GM15510 (cell line): ENCODE measurements around the gene TGFBR3.

Source experiments
- POLR2A ChIP-seq: IDR thresholded peaks from 3 replicates; pipeline ENCODE4 v1.6.1; 2011; ENCODE audit warnings: borderline replicate concordance; ENCODE audit not compliant: insufficient read length; ENCODE audit errors: extremely low read depth

Gene TGFBR3

GRCh38 chr1:91885716-91886506, at the start of gene TGFBR3:
TGFBR3 (minus strand) TSS chr1:91886151; CDS start chr1:91861531, 24,620 bp downstream.
- peak; percentile 57 for TF ChIP-seq POLR2A

DNA sequence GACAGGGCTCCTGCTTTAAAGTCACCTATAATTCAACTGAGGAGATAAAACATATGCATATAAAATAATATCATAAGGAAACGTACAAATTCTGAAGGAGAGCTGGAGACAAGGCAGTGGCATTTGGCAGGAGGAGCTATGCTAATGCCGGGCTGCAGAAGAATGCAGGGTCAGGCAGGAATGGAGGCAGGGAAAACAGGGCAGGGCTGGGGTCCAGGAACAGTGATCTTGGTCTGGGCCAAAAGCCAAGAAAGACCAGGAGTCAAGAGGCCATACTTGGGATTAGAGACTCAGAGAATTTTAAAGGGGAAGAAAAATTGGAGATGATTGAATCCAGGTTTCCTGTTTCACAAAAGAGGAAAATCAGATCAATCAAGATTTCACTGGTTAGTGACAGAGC, 43.3 kb upstream of the TGFBR3 start:
- TF ChIP-seq POLR2A, result no peak

DNA sequence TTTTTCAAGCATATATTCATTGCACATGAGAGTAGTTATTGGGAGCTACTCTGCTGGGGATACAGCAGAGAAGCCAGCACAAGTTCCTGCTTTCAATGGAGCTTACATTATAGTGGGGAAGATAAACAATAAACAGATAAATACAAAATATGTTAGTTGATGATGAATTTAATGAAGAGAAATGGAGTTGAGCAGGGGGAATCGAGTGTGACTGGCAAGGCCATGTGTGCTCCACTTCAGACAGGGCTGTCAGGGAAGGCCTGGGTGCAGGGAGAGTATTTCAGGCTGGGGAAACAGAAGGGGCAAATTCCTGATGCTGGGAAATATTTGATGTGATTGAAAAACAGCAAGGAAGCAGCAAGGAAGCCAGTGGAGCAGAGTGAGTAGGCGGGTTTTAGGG, 42.1 kb upstream of the TGFBR3 start:
- no peak for TF ChIP-seq POLR2A

GRCh38 chr1:91925644-91926435, 39.9 kb upstream of the TGFBR3 start:
- no peak for TF ChIP-seq POLR2A

GRCh38 chr1:91924146-91924545, 38.2 kb upstream of the TGFBR3 start:
- no peak for TF ChIP-seq POLR2A

DNA sequence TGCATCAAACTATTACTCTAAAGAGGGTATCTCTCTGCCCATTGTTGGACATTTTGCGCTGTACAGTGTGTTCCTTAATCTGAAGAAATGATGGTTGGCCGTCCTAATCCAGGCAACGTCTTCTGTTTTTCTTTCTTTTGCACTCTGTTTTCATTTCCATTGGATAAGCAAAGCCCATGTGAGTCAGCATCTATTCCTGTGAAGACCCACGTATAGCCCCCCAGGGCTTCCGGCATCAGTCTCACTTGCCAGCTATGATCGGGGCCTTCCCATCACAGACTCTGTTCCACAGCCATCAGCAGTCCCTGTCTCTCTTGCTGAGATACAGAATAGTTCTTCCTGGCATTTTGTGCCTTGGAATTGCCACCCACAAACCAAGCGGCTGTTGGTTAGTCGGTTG, 34.0 kb upstream of the TGFBR3 start:
- no peak for TF ChIP-seq POLR2A

GRCh38 chr1:91916811-91917460, 31.0 kb upstream of the TGFBR3 start:
- TF ChIP-seq POLR2A, result no peak

DNA sequence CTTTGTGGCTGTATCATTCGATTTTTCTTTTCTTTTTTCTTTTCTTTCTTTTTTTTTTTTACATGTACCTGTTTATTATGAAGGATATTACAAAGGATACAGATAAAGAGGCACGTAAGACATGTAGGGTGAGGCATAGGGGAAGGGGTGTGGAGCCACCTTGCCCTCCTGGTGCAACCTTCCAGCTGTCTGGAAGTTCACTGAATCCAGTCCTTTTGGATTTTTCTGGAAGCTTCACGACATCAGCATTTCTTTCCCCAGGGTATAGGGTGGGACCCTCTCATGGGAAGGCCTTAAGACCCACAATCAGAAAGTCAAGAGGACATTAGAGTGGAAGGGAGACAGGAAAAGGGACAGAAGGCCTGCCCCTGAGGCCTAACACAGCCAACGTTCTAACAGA, 30.1 kb upstream of the TGFBR3 start:
- TF ChIP-seq POLR2A, result no peak

GRCh38 chr1:91913018-91913417, 27.1 kb upstream of the TGFBR3 start:
- TF ChIP-seq POLR2A, result no peak

- TF ChIP-seq POLR2A, result no peak
Measured at GRCh38 chr1:91912266-91912665, 26.3 kb upstream of the TGFBR3 start.

GRCh38 chr1:91901231-91901630, 15.3 kb upstream of the TGFBR3 start:
- TF ChIP-seq POLR2A, result no peak

DNA sequence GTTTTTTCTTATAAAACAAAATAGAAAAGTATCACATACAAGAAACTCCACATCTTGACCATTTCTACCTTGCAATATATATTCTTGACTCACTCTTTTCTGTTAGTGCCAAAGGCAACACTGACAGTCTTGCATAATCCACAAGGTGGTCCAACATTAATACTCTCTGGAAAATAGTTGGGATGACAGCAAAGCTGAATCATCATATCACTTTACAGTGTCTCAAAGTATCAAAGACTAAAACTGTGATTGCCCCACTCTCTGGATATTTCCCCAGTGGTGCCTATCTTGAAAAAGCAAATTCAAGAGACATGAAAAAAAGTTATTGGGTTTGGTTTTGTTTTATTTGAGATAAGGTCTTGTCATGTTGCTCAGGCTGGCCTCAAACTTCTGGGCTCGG, 14.6 kb upstream of the TGFBR3 start:
- no peak for TF ChIP-seq POLR2A

DNA sequence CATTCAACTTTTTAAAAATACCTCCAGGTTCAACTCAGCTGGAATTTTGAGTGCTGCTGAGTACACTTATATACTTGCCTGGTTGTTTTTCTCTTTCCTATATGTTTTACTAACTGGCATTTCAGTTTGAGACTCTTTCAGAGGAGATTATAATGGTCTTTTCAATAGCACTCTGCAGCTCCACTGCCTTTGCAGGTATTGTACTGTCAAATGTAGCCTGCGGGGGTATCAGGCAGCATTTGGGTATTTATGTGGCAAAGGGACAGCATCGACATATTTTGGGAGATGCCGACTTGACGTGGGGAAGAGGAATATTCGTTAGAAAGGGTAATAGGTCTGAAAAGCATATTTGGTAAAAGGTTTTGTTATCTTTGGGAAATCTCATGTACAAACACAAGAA, 11.1 kb upstream of the TGFBR3 start:
- no peak for TF ChIP-seq POLR2A

GRCh38 chr1:91895832-91896556, 10.0 kb upstream of the TGFBR3 start:
- no peak for TF ChIP-seq POLR2A

DNA sequence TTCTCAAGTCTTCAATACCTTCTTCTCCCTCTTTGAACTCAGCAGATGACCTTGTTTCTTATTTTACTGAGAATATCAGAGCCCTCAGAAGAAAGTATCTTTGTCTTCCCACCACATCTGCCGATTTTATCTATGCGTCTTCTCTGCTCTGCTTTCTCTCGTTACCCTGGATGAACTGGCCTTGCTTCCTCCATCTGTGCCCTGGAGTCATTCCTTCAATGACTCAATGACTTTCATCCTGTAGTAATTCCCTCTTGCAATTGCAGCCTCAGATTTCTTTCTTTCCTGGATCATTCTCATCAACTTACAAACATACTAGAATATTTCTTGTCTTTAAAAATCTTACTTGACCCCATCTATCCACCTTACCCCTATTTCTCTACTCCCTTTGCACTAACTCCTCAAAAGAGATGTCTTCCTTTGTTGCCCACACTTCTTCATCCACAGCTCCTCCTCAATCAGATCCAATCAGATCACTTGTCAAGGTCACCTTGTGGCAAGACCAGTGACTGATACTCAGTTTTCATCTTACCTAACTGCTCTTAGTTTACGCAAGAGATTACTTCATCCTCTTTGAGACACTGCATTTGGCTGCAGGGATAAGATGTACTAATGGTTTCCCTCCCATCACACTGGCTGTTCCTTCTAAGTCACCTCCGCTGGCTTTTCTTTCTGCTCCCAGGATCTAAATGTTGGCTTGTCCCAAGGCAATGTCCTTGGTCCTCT, 8.2 kb upstream of the TGFBR3 start:
- no peak for TF ChIP-seq POLR2A

DNA sequence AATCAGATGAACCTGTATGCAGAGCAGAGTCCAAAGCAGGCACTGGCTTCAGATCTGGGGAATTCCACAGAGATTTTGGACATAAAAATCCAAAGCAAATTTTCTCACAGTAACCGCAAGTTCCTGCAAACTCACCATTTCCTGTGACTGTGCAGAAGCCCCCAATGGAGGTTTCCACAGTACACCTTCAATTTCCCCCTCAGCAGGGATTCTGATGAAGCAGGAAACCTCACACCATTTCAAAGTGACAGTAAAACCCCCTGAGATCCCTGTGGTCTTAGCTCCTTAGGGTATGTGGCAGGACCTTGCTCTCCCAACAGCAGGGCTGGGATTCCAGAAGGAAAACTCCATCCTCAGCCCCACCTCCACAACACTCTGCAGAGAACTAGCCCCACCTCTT, 6.0 kb upstream of the TGFBR3 start:
- TF ChIP-seq POLR2A, result no peak
